HG02763 (cell line): ENCODE data around the gene CCDC3.
"Not testable (repeated sequence)": the region's sequence is repeated elsewhere in the genome, so short reads cannot be mapped to it uniquely, and the experiment has no call there.

Source experiments
- ATAC-seq: cut with Tn5 transposase; IDR thresholded peaks from one replicate; pipeline ENCODE4 v1.9.1; 2021; ENCODE audit warnings: mild to moderate bottlenecking, moderate library complexity; ENCODE audit not compliant: unreplicated experiment

The CCDC3 gene

GRCh38 chr10:13001887-13002212 lies 337 bp upstream of the CCDC3 start:
- no peak for ATAC-seq

DNA sequence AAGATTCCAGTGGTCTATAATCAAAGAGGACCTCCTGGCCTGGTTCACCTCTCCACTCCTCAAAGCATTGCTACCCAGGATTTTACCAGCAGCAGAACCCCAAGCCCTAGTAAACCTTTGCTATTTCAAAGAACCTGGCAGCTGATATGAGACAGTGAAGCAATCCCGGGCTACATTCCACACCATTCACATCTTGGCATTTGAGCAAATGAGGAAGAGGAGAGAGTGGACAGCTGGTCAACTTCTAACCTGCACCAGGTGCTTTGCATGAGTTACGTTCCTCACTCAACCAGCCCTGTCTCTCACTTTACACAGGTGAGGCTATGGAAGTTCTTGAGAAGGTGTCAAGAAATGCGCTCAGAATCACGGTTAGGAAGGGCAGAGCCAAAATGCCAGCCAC lies 1.1 kb downstream of the CCDC3 start:
- no peak for ATAC-seq

DNA sequence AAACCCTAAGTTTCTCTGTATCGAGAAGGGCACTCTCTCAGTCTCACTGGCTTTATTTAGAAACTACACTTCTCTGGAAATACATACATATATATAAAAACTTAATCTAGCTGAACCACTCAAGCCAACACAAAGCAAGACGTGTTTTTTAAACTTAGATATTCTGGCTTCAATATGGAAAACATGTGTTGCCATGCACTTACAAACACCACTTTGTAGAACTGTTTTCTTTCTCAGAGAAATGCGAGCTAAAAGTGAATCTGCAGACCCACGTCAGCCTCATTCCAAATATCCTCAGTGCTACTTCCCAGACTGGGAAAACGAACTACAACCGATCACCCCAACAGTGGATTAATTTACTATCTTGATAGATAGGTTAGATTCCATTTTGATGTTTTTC lies 1.7 kb downstream of the CCDC3 start:
- no peak for ATAC-seq

GRCh38 chr10:12995425-12995861 lies 6.1 kb downstream of the CCDC3 start:
- ATAC-seq = no peak

DNA sequence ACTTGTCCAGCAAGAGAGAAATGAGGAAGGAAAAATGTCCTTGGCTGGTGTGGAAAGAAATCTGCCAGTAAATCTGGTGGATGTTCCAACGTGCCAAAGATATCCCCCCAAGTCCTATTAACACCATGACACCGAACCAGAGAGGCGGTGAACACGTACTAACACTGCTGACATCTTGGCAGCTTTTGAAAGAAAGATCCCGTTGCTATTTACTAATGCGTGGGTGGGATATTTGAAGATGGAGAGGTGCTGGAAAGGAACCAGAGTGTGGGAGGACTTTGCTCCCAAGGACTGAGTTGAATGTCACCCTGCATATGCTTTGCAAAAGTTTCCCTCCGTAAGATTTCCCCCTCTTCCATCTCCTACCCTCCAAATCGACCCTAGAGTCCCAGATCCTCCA lies 7.9 kb downstream of the CCDC3 start:
- ATAC-seq = no peak

GRCh38 chr10:12985347-12985746 lies 16.2 kb downstream of the CCDC3 start:
- ATAC-seq = no peak

DNA sequence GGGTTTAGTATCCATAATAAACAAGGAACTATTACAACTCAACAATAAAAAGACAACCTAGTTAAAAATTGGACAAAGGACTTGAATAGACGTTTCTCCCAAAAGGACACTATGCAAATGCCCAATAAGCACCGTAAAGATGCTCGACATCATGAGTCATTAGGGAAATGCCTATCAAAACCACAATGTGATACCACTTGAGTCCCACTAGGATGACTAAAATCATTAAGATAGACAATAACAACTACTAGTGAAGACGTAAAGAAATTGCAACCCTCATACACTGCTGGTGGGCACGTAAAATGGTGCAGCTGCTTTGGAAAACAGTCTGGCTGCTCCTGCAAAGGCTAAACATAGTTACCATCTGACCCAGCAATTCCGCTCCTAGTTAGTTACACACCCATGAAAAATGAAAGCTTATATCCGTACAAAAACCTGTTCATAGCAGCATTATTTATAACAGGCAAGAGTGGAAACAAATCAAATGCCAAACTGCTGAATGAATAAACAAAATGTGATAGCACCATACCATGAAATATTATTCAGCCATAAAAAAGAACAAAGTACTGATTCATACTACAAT lies 17.3 kb downstream of the CCDC3 start:
- no peak for ATAC-seq

DNA sequence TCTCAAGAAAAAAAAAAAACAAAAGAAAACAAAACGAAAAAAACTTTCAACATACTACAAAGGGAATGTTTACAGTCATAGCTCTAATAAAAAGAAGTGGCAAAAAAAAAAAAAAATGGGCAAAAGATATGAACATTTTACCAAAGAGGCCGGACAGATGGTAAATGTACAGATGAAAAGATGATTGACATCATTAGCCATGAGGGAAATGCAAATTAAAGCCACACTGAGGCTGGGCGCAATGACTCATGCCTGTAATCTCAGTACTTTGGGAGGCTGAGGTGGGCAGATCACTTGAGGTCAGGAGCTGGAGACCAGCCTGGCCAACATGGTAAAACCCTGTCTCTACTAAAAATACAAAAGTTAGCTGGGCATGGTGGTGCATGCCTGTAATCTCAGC lies 17.9 kb downstream of the CCDC3 start:
- ATAC-seq = not testable (repeated sequence)

DNA sequence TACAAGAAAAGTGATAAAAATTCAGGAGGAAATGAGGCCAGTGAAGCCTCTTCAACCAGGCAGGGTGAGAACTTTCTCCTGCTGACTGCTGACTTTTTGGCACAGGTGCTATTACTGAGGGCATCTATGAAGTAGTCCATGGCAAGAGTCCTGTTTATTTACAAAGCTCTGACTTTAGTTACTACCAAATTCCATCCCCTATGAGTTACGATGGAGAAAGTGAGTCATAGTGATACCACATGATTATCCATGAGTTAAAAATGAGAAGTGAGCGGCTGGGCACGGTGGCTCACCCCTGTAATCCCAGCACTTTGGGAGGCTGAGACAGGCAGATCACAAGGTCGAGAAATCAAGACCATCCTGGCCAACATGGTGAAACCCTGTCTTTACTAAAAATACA lies 19.9 kb downstream of the CCDC3 start:
- no peak for ATAC-seq

- ATAC-seq = no peak
These were observed 20.7 kb downstream of the CCDC3 start for GRCh38 chr10:12980713-12981306.

DNA sequence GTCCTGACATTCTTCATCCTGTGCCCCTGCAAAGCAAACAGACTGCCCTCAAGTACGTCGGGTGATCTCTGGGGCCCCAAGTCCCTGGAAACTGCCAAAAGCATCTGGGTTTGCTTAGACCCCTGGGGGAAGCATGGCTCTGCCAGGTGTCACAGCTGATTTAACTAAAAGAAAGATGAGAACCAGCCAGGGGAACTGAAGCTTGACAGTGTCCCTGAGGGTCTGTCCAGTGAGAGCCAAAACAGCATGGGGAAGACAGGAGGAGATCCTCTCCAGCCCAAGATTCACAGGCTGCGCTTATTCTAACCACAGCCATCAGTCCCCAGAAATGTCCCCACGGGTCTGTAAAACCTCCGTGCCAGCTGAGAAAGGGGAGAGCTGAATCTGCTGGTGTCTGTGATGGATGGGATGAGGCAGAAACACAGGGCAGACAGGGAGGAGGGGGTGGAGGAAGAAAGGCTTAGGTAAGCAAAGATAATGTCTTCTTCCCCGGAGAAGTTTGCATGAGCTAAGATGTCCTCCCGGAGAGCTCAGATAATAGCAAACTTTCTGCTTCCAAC lies 21.3 kb downstream of the CCDC3 start:
- no peak for ATAC-seq

- no peak for ATAC-seq
These were observed 22.6 kb downstream of the CCDC3 start for GRCh38 chr10:12978891-12979290.

- ATAC-seq = no peak
These were observed 25.6 kb downstream of the CCDC3 start for GRCh38 chr10:12975906-12976305.

DNA sequence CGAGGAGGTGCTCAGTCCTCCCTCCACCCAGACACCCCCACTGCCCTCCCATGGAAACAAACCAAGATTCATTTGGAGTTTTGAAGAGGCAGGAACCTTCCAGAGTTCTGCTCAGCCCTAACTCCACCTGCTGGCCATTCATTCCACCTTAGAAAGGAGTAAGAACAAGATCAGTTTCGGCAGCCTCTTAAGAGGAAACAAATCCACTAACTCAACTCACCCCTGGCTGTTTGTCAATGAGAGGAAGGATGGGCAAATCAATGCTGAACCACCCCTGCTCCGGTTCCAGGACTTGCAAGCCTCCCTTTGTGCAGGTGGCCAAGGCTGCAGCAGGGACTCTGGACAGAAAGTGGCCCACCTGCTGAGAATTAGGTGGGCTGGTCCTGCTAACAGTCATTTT lies 26.2 kb downstream of the CCDC3 start:
- no peak for ATAC-seq

GRCh38 chr10:12974491-12975199 lies 26.9 kb downstream of the CCDC3 start:
- ATAC-seq = no peak

- no peak for ATAC-seq
These were observed 27.4 kb downstream of the CCDC3 start for GRCh38 chr10:12974078-12974477.

GRCh38 chr10:12973149-12973718 lies 28.3 kb downstream of the CCDC3 start:
- no peak for ATAC-seq

DNA sequence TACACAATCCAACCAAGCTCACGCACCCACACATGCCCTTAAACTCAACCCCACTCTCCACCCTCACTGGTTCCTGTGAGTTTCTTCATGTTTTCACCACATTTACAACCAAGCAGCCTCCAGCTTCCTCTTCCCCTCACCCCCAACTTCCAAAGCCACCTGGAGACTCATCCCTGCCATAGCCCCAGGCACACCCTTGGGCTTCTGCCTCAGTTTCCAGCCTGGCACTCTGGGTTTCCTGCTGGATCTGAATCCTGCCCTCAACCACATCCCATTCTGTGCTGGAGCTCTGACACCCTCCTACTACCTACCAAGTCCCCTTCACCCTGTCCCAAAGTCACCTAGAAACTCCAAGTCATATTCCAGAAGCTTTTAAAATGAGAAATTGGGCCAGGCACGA lies 29.4 kb downstream of the CCDC3 start:
- ATAC-seq = no peak

GRCh38 chr10:12971001-12971788 lies 30.3 kb downstream of the CCDC3 start:
- no peak for ATAC-seq

DNA sequence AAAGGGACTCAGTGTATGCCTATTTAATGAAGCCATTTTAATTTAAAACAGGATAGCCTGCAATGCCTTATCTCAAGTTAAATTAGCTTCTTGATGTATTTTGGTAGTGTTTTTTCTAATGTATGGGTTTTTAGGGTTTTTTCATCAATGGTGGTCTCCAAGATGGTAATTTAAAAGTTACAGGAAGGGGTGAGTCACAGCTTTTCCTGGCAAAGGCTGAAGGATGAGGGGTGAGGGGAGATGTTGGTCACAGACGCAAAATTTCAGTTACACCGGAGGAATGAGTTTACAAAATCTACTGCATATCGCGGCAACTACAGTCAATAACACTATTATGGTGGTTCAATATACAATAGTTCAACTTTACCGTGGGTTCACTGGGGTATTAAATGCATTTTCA lies 31.6 kb downstream of the CCDC3 start:
- no peak for ATAC-seq

- no peak for ATAC-seq
These were observed 35.4 kb downstream of the CCDC3 start for GRCh38 chr10:12966067-12966466.
